GM19463 (cell line): ENCODE measurements around the gene TRMT10B.
"Not testable (repeated sequence)": the region's sequence is repeated elsewhere in the genome, so short reads cannot be mapped to it uniquely, and the experiment has no call there.

Source experiments
- ATAC-seq: cut with Tn5 transposase; IDR thresholded peaks from one replicate; pipeline ENCODE4 v1.9.1; 2021; ENCODE audit warnings: mild to moderate bottlenecking, moderate library complexity; ENCODE audit not compliant: unreplicated experiment

The TRMT10B gene

DNA sequence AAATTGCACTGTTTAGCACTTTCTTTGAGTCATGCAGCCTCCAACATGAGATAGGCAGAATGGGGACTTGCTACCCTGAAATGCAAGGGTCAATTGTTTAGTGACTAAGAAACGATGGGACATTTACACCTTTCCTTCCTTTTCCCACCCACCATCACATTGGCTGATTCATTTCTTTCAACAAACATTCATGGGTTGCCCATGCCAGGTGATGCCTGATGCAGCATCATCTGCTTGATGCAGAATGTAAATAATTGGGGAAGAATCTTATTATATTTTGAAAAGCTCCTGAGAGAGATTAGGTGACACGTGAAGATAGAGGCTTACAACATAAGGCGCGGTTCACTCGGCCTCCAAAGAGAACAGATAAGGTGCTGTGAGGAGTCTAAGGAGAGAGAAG, 4.5 kb upstream of the TRMT10B start:
- no peak for ATAC-seq

DNA sequence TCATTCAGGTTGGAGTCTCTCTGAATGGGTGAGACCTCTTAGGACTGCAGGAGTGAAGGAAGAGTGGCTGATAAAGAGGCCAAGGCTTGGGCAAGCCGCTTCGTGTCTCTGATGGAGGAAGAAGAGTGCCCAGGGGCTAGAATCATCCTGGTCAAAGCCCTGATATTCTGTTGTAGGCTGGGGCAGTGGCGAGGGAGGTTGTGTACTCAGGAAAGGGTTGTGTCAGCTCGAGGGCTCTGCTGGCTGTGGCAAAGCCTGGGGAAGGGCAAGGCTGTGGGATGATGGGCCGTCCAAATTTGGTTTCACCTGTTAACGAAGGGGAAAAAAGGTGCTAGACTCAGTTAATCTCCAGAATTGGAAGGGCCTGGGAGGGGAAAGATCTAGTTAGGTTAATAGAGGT, 2.4 kb upstream of the TRMT10B start:
- no peak for ATAC-seq

DNA sequence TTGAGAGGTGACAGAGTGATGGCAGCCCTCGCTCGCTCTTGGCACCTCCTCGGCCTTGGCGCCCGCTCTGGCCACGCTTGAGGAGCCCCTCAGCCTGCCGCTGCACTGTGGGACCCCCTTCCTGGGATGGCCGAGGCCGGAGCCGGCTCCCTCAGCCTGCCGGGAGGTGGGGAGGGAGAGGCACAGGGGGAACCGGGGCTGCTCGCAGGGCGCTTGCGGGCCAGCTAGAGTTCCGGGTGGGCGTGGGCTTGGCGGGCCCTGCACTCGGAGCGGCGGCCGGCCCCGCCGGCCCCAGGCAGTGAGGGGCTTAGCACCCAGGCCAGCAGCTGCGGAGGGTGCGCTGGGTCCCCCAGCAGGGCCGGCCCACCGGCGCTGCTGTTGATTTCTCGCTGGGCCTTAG, 1.9 kb upstream of the TRMT10B start:
- not testable (repeated sequence) for ATAC-seq

DNA sequence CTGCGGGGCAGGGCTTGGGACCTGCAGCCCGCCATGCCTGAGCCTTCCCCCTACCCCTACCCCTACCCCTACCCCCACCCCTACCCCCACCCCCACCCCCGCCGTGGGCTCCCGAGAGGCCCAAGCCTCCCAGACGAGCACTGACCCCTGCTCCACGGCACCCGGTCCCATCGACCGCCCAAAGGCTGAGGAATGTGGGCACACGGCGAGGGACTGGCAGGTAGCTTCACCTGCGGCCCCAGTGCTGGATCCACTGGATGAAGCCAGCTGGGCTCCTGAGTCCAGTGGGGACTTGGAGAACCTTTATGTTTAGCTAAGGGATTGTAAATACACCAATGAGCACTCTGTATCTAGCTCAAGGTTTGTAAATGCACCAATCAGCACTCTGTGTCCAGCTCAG, 1.5 kb upstream of the TRMT10B start:
- ATAC-seq = not testable (repeated sequence)

DNA sequence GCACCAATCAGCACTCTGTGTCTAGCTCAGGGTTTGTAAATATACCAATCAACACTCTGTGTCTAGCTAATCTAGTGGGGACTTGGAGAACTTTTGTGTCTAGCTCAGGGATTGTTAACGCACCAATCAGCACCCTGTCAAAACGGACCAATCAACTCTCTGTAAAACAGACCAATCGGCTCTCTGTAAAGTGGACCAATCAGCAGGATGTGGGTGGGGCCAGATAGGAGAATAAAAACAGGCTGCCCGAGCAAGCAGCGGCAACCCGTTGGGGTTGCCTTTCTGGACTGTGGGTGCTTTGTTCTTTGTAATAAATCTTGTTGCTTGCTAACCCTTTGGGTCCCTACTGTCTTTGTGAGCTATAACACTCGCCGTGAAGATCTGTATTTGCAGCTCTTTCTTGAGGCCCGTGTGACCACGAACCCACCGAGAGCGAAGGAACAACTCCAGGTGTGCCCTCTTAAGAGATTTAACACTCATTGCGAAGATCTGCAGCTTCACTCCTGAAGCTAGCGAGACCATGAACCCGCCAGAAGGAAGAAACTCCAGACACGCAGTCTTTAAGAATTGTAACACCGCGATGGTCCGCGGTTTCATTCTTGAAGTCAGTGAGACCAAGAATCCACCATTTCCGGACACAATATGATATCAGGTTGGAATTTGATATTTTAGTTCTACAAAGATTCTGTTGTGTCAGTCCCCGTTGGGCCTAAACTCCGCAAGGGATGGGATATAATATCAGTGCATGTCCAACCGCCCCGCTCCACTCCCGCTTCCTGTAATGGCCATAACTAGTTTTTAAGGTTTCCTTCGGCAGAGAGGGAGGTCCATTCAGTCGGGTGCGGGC, 740 bp upstream of the TRMT10B start:
- ATAC-seq = no peak

DNA sequence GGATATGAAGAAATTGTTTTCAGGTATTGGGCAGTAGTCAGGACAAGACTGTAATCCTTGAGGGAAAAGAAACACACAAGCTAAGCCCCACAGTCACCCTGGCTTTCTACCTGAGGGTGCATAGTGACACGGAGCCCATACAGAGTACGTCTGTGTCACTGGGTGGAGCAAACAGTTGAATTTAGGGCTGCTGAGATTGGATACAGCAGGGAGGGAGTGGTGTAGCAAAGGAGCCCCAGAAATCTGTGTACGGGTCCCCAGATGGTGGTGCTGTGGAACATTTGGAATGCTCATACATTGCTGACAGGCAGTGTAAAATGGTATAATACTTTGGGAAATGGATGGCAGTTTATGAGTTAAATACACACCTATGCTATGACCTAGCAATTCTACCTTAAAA, 5.1 kb downstream of the TRMT10B start:
- no peak for ATAC-seq

DNA sequence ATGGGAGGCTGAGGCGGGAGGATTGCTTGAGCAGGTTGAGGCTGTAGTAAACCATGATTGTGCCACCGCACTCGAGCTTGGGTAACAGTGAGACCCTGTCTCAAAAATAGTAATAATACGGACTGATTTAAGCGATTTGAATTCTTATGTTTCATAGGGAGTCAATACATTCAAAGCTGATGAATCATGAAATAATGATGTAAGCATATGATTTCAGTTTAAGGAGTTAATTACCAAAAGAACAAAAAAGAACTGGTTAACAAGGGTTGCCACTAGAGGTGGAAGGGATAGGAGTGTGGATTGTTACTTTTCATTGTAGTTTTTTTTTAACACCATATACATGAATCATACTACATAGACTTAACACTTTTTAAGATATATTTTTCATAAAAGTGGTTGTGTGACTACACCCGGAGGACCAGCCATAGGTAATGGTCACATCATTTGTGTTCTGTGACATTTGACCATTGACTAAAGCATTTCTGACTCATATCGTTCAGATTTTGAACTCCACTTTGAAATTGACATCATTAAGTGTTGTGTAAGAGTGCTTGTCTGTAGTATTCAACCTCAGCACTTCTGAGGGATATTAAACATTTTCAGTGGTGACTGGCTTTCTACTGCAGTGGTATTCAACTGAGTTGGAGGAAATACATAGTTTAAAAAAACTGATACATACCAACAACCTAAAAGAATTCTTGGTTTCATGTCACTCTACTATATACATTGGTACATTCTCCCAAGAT, 7.0 kb downstream of the TRMT10B start:
- ATAC-seq = no peak

DNA sequence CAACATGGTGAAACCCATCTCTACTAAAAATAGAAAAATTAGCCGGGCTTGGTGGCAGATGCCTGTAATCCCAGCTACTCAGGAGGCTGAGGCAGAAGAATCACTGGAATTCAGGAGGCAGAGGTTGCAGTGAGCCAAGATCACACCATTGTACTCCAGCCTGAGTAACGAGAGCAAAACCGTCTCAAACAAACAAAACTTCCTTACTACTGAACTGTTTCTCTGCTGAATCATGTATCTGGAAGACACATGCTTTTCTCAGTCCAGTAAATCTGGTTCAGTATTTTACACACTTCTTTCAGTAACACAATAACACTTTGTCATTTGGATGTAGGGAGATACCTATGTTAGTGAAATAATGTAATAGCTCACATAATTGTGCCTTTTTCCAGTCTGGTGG, 7.9 kb downstream of the TRMT10B start:
- ATAC-seq = no peak

DNA sequence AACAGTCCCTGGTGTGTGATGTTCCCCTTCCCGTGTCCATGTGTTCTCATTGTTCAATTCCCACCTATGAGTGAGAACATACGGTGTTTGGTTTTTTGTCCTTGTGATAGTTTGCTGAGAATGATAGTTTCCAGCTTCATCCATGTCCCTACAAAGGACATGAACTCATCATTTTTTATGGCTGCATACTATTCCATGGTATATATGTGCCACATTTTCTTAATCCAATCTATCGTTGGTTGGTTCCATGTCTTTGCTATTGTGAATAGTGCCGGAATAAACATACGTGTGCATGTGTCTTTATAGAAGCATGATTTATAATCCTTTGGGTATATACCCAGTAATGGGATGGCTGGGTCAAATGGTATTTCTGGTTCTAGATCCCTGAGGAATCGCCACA, 11.7 kb downstream of the TRMT10B start:
- ATAC-seq = not testable (repeated sequence)

DNA sequence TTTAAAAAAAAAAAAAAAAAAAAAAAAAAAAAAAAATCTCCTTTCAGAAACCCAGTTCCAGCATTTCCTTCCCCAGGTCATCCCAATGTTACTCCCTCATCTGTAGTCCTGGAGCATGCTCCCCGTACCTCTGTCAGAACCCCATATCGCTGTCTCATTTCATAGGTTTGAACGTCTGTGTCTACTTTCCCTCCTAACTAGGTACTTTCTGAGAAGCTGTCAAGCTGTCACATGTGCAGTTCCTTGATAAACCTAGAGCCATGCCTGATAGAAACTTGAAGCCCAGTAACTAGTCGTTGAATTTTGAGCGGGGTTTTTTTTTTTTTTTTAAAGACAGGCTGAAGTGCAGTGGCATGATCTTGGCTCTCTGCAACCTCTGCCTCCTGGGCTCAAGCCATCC, 15.7 kb downstream of the TRMT10B start:
- no peak for ATAC-seq

DNA sequence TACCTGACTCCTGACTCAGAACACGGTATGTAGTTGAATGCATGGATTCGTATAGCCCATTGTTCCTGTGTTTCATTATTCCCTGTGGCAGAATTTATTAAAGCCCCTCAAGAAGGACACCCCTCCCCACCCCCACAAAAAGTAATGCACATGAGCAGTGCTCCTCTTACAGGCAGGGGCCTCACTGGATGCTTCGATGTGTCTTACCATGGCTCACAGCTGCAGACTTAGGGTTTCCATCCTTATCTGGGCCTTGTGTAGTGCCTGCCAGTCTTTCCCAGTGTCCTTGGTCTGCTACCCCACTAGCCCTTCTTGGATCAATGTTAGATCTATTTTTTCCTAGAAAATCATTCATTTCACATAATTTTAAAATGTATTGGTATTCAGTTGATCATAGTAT, 16.4 kb downstream of the TRMT10B start:
- no peak for ATAC-seq

DNA sequence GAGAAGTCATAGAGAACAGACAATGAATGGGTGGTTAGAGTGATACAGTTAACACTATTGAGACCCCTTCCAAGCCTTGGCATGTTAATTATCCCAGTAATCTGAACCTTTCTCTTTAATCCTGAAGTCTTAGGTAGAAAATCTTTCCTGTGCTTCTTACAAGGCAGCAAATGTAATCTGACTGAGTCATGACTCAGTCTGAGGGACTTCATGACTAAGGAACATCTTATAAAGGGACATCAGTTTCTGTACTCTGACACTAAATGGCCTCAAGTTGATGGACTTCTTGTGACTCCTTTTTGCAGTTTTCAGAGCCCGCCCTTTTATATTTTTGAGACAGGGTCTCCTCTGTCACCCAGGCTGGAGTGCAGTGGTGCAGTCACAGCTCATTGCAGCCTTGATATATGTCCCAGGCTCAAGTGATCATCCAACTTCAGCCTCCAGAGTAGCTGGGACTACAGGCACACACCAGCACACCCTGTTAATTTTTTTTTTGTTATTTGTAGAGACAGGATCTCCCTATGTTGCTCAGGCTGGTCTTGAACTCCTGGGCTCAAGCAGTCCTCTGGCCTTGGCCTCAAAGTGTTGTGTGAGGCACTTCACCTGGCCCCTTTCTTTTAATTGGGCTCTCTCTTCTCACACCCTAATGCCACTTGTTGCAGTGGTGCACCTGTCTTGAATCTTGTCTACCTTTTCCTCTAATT, 21.8 kb downstream of the TRMT10B start:
- no peak for ATAC-seq

DNA sequence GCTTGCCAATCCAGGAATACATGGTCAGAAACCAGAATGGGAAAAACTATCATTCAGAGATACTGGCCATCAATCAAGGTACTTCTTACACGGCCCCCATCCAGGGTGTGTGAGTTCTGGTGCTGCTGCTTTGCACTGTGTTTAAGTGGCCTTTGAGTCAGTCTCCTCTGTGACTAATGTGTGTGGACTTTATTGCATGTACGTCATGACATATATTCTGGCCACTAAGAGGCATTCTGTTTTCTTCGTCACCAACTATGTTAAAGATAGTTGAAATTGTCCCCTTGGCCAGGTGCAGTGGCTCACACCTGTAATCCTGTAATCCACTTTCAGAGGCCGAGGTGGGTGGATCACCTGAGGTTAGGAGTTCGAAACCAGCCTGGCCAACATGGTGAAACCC, 22.7 kb downstream of the TRMT10B start:
- no peak for ATAC-seq

DNA sequence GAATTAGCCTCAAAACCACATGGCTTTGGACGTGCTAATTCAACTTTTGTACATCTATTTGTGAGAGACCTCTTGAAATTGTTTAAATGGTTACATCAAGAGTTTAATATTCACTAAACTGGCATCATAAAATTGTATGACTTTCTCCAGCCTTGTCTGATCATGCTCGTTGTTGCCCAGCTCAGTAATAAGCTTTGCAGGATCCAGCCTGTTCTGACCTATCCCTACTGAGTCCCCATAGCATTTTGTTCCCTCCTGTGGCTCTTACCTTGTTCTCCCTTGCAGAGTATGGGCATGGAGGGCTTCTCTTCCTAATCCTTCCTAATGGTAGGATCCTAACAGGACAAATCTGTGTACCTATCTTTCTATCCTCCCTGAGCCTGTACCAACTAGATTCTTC, 24.9 kb downstream of the TRMT10B start:
- no peak for ATAC-seq

DNA sequence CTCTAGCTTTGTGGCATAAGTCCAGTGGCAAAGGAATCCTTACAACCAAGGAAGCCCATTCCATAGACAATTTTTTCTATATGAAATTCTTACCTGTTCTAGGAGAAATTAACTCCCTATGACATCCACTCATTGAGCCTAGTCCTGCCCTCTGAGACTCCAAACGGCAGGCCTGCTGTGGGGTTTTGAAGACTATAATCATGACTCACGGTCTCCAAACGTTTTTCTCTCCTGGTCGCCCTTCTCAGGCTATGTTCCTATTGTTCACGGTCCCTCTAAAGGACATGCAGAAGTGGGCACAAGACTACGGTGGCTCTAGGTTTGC, 30.6 kb downstream of the TRMT10B start:
- ATAC-seq = no peak

DNA sequence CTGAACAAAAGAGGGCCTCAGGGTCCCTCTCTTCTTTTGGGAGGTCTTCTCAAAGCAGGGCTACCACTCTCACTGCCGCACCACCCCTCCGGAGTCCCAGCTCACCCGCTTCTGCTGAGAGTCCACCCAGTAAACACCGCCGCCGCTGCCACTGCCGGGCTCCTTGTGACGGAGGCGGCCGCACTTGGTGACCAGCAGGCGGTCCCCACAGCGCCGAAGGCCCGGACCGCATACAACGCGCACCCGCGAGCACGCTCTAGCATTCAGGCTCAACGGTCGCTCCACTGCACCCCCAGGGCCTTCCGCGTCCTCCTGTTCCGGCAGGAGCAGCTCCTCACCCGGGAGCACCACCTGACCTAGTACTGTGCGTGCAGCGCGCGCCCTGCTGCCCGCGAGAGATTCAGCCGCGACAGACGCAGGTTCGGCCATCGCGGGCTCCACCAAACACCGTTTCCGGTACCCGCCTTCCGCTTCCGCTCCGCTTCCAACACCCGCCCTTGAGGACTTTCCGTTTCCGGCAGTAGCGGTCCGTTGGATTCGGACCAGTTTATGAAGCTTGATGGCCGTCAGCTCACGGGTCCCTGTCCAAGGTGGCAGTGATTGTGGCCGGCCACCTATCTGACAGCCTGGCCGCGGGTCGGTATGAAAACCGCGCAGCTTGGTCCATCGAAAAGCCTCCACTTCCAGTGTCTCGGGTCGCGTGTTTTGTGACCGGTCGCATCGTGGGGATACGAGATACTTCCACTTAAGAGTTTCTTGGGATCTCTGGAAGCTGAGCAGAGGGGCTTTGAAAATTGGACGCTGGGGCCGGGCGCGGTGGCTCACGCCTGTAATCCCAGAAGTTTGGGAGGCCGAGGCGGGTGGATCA, 31.2 kb downstream of the TRMT10B start, which contains the start of gene EXOSC3:
Gene EXOSC3 (minus strand): TSS at position 449 of the 868 bp plus-strand sequence. CDS start 20 bp downstream, at position 429.
- ATAC-seq = peak; percentile 94

DNA sequence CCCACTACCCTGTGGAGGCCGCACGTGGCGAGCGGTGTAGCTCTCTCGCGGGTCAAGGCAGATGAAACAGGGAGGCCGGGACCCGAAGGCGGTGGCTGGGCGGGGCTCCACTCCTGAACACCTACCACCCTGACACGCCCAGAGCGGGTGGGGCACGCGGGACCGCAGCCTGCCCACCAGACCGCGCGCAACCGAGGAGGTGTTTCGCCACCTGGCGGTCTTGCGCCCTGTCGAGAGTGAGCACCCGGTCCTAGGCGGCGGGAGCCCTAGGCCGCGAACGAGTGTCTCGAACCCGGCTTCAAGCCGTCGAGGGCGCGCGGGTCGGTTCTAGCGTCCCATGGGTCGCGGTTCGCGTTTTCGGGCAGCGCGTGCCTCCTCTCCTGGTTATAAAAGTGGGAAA, 33.5 kb downstream of the TRMT10B start:
- no peak for ATAC-seq

DNA sequence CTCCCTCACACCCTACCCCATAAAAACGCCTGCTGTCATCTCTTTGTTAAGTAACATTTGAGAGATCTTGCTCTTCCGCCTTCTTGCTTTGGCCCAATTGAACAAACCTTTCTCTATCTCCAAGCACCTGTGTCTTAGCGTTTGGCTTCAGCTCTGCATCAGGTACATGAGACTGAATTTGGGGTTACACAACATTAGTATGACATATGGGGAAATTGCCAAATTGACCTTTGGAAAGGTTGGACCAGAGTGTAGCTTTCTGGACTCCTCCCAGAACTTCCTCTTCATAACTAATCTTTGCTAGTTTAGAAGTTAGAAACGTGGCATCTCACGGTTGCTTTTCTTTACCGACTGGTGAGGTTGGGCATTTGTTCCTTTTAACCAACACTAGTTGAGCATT, 34.7 kb downstream of the TRMT10B start:
- no peak for ATAC-seq

DNA sequence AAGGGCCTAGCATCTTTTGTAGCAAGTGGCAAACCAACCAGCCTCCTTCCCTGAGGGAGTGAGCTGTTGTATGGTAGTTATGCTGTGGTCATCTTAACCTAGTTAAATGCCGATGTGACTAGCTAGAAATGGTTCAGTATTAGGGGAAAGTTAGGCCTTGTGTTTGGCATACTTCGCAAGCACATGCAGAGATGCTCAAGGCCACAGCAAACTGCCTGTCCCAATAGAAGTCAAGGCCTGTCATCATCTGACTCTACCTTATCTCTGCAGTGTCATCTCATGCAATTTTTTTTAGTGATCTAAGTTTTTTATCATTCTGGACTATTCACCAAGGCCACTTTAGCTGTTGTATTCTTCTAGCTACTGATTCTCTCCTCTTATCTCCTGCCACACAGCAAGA, 36.5 kb downstream of the TRMT10B start:
- no peak for ATAC-seq

DNA sequence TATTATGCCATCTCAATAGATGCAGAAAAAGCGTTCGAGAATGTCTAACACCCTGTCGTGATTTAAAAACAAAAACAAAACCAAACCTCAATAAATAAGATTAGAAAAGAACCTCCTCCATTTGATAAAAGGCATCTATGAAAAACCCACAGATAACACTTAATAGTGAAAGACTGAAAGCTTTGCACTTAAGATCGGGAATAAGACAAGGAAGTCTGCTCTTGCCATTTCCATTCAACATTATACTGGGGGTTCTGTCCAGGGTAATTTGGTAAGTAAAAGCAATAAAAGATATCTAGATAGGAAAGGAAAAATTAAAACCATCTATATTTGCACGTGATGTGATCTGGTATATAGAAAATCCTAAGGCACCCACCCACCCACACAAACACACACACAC, 38.5 kb downstream of the TRMT10B start:
- no peak for ATAC-seq

DNA sequence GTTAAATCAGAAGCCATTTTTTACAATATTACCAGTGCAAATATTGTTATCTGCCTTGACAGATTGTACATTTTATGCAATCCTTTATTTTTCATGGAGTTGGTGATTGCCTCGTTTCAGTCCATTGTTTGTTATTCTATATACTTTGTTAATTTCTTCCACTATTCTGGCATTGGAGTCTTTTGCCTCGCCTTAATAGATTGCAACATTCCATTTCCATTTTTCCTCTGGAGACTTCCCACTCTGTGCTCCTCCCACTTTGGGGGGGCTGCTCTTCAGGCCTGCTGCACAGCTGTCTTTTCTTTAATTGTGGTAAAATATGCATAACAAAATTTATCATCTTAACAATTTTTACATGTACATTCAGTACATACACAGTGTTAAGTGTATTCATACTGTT, 42.6 kb downstream of the TRMT10B start:
- no peak for ATAC-seq
